Glomerular visceral epithelial cell (primary cell): Measurements from ENCODE around the gene MRPL12.

Source experiments
- DNase-seq: peaks from one replicate; pipeline ENCODE4 v3.0.0-alpha.2; 2016; ENCODE audit errors: extremely low spot score

MRPL12 gene

GRCh38 chr17:81740395-81740961, 37.3 kb downstream of the MRPL12 start:
- DNase-seq: no peak

DNA sequence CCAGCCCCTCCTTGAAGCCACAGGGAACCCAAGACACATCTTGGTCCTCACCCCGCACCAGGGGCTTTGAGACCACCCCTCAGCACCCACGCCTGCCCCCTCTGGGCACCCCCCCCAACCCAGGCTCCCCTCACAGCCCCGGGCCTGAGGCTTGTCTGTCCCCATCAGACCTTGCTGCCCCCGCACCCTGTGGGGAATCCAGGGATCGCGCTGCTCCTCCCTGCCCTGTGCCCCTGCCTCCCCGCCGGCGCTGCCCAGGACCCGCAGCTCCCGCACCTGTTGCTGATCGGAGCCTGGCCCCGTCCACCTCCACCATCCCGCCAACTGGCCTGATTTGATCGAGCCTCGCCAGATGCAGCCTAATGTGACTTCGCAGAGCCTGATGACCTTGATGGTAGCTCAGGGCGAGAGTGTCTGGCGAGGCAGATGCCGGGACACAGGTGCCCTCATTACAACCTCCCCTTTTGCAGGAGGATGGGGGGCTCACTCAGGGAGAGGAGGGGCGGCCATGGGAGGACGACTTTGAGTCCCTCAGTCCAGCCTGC, 38.0 kb downstream of the MRPL12 start:
- DNase-seq: no peak

- no peak for DNase-seq
Observed at GRCh38 chr17:81741594-81742452, 38.7 kb downstream of the MRPL12 start.
